MM.1S (cell line): ENCODE results near the gene AICDA.
"Not testable (repeated sequence)": the region's sequence is repeated elsewhere in the genome, so short reads cannot be mapped to it uniquely, and the experiment has no call there.

Experiments
- DNase-seq: peaks from one replicate; pipeline ENCODE4 v3.0.0-alpha.2; 2015
- H2AFZ ChIP-seq: fragments of 300-600 bp; sonication (generic); 2 replicates; pipeline ENCODE4 v1.6.0; 2016; ENCODE audit warnings: antibody characterized with exemption, low read length
- H3F3A ChIP-seq: fragments of 300-600 bp; sonication (generic); 2 replicates; pipeline ENCODE4 v1.6.1; 2016; ENCODE audit warnings: mild to moderate bottlenecking, antibody characterized with exemption, low read length, moderate library complexity, mixed read lengths; ENCODE audit not compliant: insufficient read depth
- H3K27ac ChIP-seq: fragments of 300-600 bp; sonication (generic); 2 replicates; pipeline ENCODE4 v1.5.1; 2016; ENCODE audit warnings: mild to moderate bottlenecking, low read length
- H3K27me3 ChIP-seq: fragments of 300-600 bp; sonication (generic); replicated peaks from 2 replicates; pipeline ENCODE4 v1.6.0; 2016; ENCODE audit warnings: low read length; ENCODE audit not compliant: insufficient read depth
- H3K36me3 ChIP-seq: fragments of 300-600 bp; sonication (generic); replicated peaks from 2 replicates; pipeline ENCODE4 v1.6.1; 2016; ENCODE audit warnings: mild to moderate bottlenecking, low read length, mixed read lengths; ENCODE audit not compliant: insufficient read depth
- H3K4me1 ChIP-seq: fragments of 300-600 bp; sonication (generic); 2 replicates; pipeline ENCODE4 v1.6.1; 2016; ENCODE audit warnings: low read length, mixed read lengths
- H3K4me2 ChIP-seq: fragments of 300-600 bp; sonication (generic); 2 replicates; pipeline ENCODE4 v1.6.0; 2016; ENCODE audit warnings: low read depth, low read length
- H3K4me3 ChIP-seq: fragments of 300-600 bp; sonication (generic); 2 replicates; pipeline ENCODE4 v1.5.1; 2016; ENCODE audit warnings: low read length, mixed read lengths
- H3K79me2 ChIP-seq: fragments of 300-600 bp; sonication (generic); 2 replicates; pipeline ENCODE4 v1.6.1; 2016; ENCODE audit warnings: mixed run types, low read length, mixed read lengths
- H3K9ac ChIP-seq: fragments of 300-600 bp; sonication (generic); 2 replicates; pipeline ENCODE4 v1.6.1; 2016; ENCODE audit warnings: low read length, mixed read lengths
- H3K9me2 ChIP-seq: fragments of 300-600 bp; sonication (generic); replicated peaks from 2 replicates; pipeline ENCODE4 v1.6.1; 2016; ENCODE audit warnings: mild to moderate bottlenecking, low read length, mixed read lengths; ENCODE audit not compliant: insufficient read depth
- H3K9me3 ChIP-seq: fragments of 300-600 bp; sonication (generic); replicated peaks from 2 replicates; pipeline ENCODE4 v1.6.1; 2016; ENCODE audit warnings: mild to moderate bottlenecking, low read length, mixed read lengths; ENCODE audit not compliant: insufficient read depth
- H4K20me1 ChIP-seq: fragments of 300-600 bp; sonication (generic); 2 replicates; pipeline ENCODE4 v1.6.1; 2016; ENCODE audit warnings: mild to moderate bottlenecking, low read length, moderate library complexity, mixed read lengths; ENCODE audit not compliant: insufficient read depth
- EZH2 ChIP-seq: fragments of 300-600 bp; sonication (generic); optimal IDR thresholded peaks from 2 replicates; pipeline ENCODE3; 2017; ENCODE audit warnings: low read depth, mild to moderate bottlenecking, antibody characterized with exemption, low read length, mixed read lengths
- EZH2phosphoT487 ChIP-seq: fragments of 300-600 bp; sonication (generic); IDR thresholded peaks from 2 replicates; pipeline ENCODE4 v1.6.1; 2018; ENCODE audit warnings: antibody characterized with exemption, low read length
- TF ChIP-seq, protein P1 (sequence below): fragments of 300-600 bp; sonication (generic); IDR thresholded peaks from 2 replicates; pipeline ENCODE4 v1.5.1; 2016; ENCODE audit warnings: antibody characterized with exemption, low read length, mixed read lengths

AICDA gene

GRCh38 chr12:8622646-8623045, 10.0 kb upstream of the AICDA start:
- H3K4me1 ChIP-seq, result no peaks in the 10 kb centered on the region
- no peak overlapping the region for H3K27ac ChIP-seq
- H3K79me2 ChIP-seq, result no peaks in the 10 kb centered on the region
- DNase-seq, result no peak
- H3K4me2 ChIP-seq, result no peak overlapping the region
- H3K36me3 ChIP-seq, result no peaks in the 10 kb centered on the region
- H3K9me2 ChIP-seq, result no peaks in the 10 kb centered on the region
- no peaks in the 10 kb centered on the region for H3F3A ChIP-seq
- H3K9me3 ChIP-seq, result no peaks in the 10 kb centered on the region
- H3K9ac ChIP-seq, result no peak overlapping the region
- H3K27me3 ChIP-seq, result no peaks in the 10 kb centered on the region
- TF ChIP-seq, protein P1, sequence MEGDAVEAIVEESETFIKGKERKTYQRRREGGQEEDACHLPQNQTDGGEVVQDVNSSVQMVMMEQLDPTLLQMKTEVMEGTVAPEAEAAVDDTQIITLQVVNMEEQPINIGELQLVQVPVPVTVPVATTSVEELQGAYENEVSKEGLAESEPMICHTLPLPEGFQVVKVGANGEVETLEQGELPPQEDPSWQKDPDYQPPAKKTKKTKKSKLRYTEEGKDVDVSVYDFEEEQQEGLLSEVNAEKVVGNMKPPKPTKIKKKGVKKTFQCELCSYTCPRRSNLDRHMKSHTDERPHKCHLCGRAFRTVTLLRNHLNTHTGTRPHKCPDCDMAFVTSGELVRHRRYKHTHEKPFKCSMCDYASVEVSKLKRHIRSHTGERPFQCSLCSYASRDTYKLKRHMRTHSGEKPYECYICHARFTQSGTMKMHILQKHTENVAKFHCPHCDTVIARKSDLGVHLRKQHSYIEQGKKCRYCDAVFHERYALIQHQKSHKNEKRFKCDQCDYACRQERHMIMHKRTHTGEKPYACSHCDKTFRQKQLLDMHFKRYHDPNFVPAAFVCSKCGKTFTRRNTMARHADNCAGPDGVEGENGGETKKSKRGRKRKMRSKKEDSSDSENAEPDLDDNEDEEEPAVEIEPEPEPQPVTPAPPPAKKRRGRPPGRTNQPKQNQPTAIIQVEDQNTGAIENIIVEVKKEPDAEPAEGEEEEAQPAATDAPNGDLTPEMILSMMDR, result no peak
- TF ChIP-seq EZH2 (no peak), EZH2phosphoT487 (no peak)
- H3K4me3 ChIP-seq, result no peak overlapping the region
- no peaks in the 10 kb centered on the region for H4K20me1 ChIP-seq
- no peak overlapping the region for H2AFZ ChIP-seq

DNA sequence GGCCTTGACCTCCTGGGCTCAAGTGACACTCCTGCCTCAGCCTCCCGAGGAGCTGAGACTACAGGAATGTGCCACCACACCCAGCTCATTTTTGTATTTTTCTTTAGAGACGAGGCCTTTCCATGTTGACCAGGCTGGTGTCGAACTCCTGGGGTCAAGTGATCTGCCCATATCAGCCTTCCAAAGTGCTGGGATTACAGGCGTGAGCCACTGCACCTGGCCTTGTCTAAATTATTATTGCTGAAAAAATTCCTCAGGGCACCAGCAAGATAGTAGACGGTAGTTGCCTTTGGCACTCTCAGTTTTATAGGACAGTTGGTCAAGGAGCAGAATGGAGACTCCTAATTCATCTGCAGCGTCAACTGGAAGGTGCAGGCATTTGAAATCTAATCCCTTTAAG, 2.5 kb upstream of the AICDA start:
- DNase-seq, result no peak
- Histone ChIP-seq H2AFZ (no peak overlapping the region), H3K4me2 (no peak overlapping the region), H3K36me3 (no peaks in the 10 kb centered on the region), H3K4me3 (no peak overlapping the region), H3K79me2 (no peaks in the 10 kb centered on the region), H3K27me3 (no peaks in the 10 kb centered on the region), H3K27ac (no peak overlapping the region), H3K9me2 (no peaks in the 10 kb centered on the region), H4K20me1 (no peaks in the 10 kb centered on the region), H3K9me3 (no peaks in the 10 kb centered on the region), H3K4me1 (no peaks in the 10 kb centered on the region), H3K9ac (no peak overlapping the region), H3F3A (no peaks in the 10 kb centered on the region)
- TF ChIP-seq EZH2phosphoT487, result no peak
- TF ChIP-seq, protein P1, result no peak
- no peak for TF ChIP-seq EZH2

- not testable (repeated sequence) for H3K27ac ChIP-seq, H3K9me3 ChIP-seq, H3K4me1 ChIP-seq, H4K20me1 ChIP-seq, H3K36me3 ChIP-seq, DNase-seq, H3K9ac ChIP-seq, H3K27me3 ChIP-seq, H3K4me3 ChIP-seq, H3K9me2 ChIP-seq, H3K79me2 ChIP-seq, H3F3A ChIP-seq, H2AFZ ChIP-seq, H3K4me2 ChIP-seq
These were observed 1.2 kb upstream of the AICDA start for GRCh38 chr12:8613881-8614280.

DNA sequence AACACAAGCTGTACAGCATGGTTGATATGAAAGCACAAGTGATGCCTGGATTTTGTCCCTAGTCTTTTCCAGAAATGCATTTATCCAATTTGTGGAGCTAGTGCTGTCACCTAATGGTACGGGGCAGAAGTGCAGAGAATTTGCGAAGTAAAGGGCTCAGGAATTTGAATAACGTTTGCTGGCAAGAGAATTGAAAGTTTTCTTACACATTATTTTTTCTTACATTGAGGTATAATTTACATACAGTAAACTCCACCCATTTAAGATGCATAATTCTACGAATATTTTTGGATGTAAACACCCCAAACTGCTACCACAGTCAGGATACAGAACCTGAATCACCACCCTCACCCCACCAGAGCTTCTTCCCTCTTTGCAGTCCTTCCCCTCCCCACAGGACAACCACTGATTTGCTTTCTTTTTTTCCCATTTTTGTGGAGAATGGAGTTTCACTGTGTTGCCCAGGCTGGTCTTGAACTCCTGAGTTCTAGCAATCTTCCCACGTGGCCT, 3.5 kb downstream of the AICDA start:
- DNase-seq, result no peak
- no peaks in the 10 kb centered on the region for H3K4me1 ChIP-seq

More for the DNA sequence above, 3.5 kb downstream of the AICDA start:
- no peak overlapping the region for H3K27ac ChIP-seq
- H3K4me2 ChIP-seq, result no peak overlapping the region
- no peaks in the 10 kb centered on the region for H3K9me2 ChIP-seq
- H3F3A ChIP-seq, result no peaks in the 10 kb centered on the region
- TF ChIP-seq, protein P1, result peak; percentile 71
- TF ChIP-seq EZH2phosphoT487, result no peak
- TF ChIP-seq EZH2, result no peak
- no peaks in the 10 kb centered on the region for H3K27me3 ChIP-seq
- no peaks in the 10 kb centered on the region for H3K9me3 ChIP-seq
- H3K4me3 ChIP-seq, result no peak overlapping the region
- H3K79me2 ChIP-seq, result no peaks in the 10 kb centered on the region
- no peaks in the 10 kb centered on the region for H4K20me1 ChIP-seq
- H3K9ac ChIP-seq, result no peak overlapping the region
- no peak overlapping the region for H2AFZ ChIP-seq
- H3K36me3 ChIP-seq, result no peaks in the 10 kb centered on the region
